Keratinocyte (primary cell): ENCODE data around the gene DNAI7. TPM values are rescaled to one million over a fixed set of nuclear protein-coding genes. Genes with fewer than 3 reads are reported as not detected.
A peak's percentile ranks its signal among the peaks of the same experiment; 100 is the strongest.

ENCODE experiments used
- DNase-seq: peaks from one replicate; pipeline ENCODE4 v3.0.0-alpha.2; 2011; ENCODE audit warnings: low read depth, missing footprints, low spot score
- FAIRE-seq: peaks from 2 replicates; lab custom pipeline; 2011; peaks lifted over from hg19 to GRCh38; lab: Jason Lieb, UNC
- H2AFZ ChIP-seq: 2 replicates; pipeline ENCODE4 v1.6.0; 2012; ENCODE audit warnings: low read length, control low read depth, inconsistent platforms; ENCODE audit not compliant: control insufficient read depth
- H3K27ac ChIP-seq: 2 replicates; pipeline ENCODE4 v1.5.1; 2011; ENCODE audit warnings: low read length; ENCODE audit not compliant: control insufficient read depth, insufficient read depth
- H3K27me3 ChIP-seq: 3 replicates; pipeline ENCODE4 v1.6.0; 2011; ENCODE audit warnings: low read length; ENCODE audit not compliant: control insufficient read depth, insufficient read depth; ENCODE audit errors: extremely low read depth
- H3K36me3 ChIP-seq, 2 experiments: 2 replicates in 1 of 2; 3 replicates in 1 of 2; pipeline ENCODE4 v1.5.1; 2011; ENCODE audit warnings: low read length in 2 of 2, mild to moderate bottlenecking in 1 of 2; ENCODE audit not compliant: control insufficient read depth in 2 of 2, insufficient read depth in 2 of 2; ENCODE audit errors: extremely low read depth in 1 of 2
- H3K4me1 ChIP-seq: 3 replicates; pipeline ENCODE4 v1.5.1; 2011; ENCODE audit warnings: low read length; ENCODE audit not compliant: control insufficient read depth, insufficient read depth; ENCODE audit errors: extremely low read depth
- H3K4me2 ChIP-seq: 3 replicates; pipeline ENCODE4 v1.6.0; 2011; ENCODE audit warnings: low read depth, low read length; ENCODE audit not compliant: control insufficient read depth, insufficient read depth; ENCODE audit errors: extremely low read depth
- H3K4me3 ChIP-seq, 3 experiments: fragments of 200-600 bp in 1 of 3; sonication (generic) in 1 of 3; 2 replicates in 2 of 3; 3 replicates in 1 of 3; pipeline ENCODE4 v1.5.1; 2011 to 2016; ENCODE audit warnings: low read length in 3 of 3, mild to moderate bottlenecking in 3 of 3, control low read depth in 2 of 3, inconsistent platforms in 1 of 3, low read depth in 1 of 3, mixed read lengths in 1 of 3, mixed run types in 1 of 3, moderate library complexity in 1 of 3; ENCODE audit not compliant: control insufficient read depth in 2 of 3, insufficient read depth in 2 of 3; ENCODE audit errors: extremely low read depth in 1 of 3
- H3K79me2 ChIP-seq: 2 replicates; pipeline ENCODE4 v1.6.0; 2012; ENCODE audit warnings: low read length; ENCODE audit not compliant: control insufficient read depth, insufficient read depth
- H3K9ac ChIP-seq: 3 replicates; pipeline ENCODE4 v1.6.0; 2011; ENCODE audit warnings: low read length; ENCODE audit not compliant: control insufficient read depth, insufficient read depth; ENCODE audit errors: extremely low read depth
- H3K9me1 ChIP-seq: 3 replicates; pipeline ENCODE4 v1.6.0; 2011; ENCODE audit warnings: low read length; ENCODE audit not compliant: control insufficient read depth, insufficient read depth; ENCODE audit errors: extremely low read depth
- H3K9me3 ChIP-seq: 2 replicates; pipeline ENCODE4 v1.5.1; 2012; ENCODE audit warnings: low read depth, low read length; ENCODE audit not compliant: control insufficient read depth
- H4K20me1 ChIP-seq: 3 replicates; pipeline ENCODE4 v1.6.0; 2011; ENCODE audit warnings: low read length; ENCODE audit not compliant: control insufficient read depth, insufficient read depth; ENCODE audit errors: extremely low read depth
- CTCF ChIP-seq, 3 experiments: IDR thresholded peaks in 1 of 3; conservative IDR thresholded peaks in 1 of 3; optimal IDR thresholded peaks in 1 of 3; 2 replicates in 2 of 3; 3 replicates in 1 of 3; pipeline versions ENCODE3 to v1.5.1; 2011; ENCODE audit warnings: low read length in 3 of 3, mild to moderate bottlenecking in 3 of 3, moderate library complexity in 2 of 3, control low read depth in 1 of 3, inconsistent platforms in 1 of 3; ENCODE audit not compliant: insufficient read depth in 2 of 3; ENCODE audit errors: extremely low read depth in 1 of 3
- EZH2 ChIP-seq: IDR thresholded peaks from one replicate; pipeline ENCODE4 v1.6.1; 2012; ENCODE audit warnings: inconsistent platforms, mild to moderate bottlenecking, low read length, moderate library complexity
- dilution Hi-C: fragments of 300-500 bp; cut with MboI; formaldehyde crosslinking; loops from one replicate; pipeline ENCODE4 v1.7.0; 2020; ENCODE audit warnings: low sequenced_read_pairs; ENCODE audit not compliant: extremely low pct_ligation_motif_present
- polyA plus RNA-seq, 5 experiments: library from polyadenylated mRNA; depleted of rRNA in 3 of 5; stranded (reverse) in 3 of 5; stranded (forward) in 1 of 5; unstranded in 1 of 5; fragments of >200 nt; gene quantifications; 1 replicate in 1 of 5; 2 replicates in 3 of 5; 3 replicates in 1 of 5; pipeline versions ENCODE4 v1.2.1 to v1.2.3, GENCODE V29; 2011 to 2012; ENCODE audit warnings: missing spikeins in 2 of 5, low read depth in 1 of 5, low replicate concordance in 1 of 5

The DNAI7 gene
- polyA plus RNA-seq, 1 donor (not counting 4 experiments of a cell fraction or from before 2014, with no cell fraction given) = 0.10 TPM

- H3K27ac ChIP-seq = peak overlapping the region; percentile 89
Observed at GRCh38 chr12:25194214-25194613, 746 bp downstream of the DNAI7 start.

GRCh38 chr12:25190793-25191192, 4.2 kb downstream of the DNAI7 start:
- dilution Hi-C loops = no loop called here
- H3K27me3 ChIP-seq = no peaks in the 10 kb centered on the region
- FAIRE-seq (no peak), DNase-seq (no peak)
- no peak overlapping the region for H2AFZ ChIP-seq
- H3K4me1 ChIP-seq = peaks cover 17% of the 10 kb centered on the region
- no peak overlapping the region for H3K4me3 ChIP-seq
- no peak overlapping the region for H3K9ac ChIP-seq
- H3K9me1 ChIP-seq = no peaks in the 10 kb centered on the region
- TF ChIP-seq CTCF (optimal IDR thresholded peaks at IDR 0.05 in 1 of 3, IDR thresholded peaks at IDR 0.05 in 1 of 3, conservative IDR thresholded peaks at IDR 0.05 in 1 of 3; ENCODE audit: extremely low read depth in 1 of 3, insufficient read depth in 2 of 3, low read length in 3 of 3) (no peak), EZH2 (no peak)
- no peak overlapping the region for H3K27ac ChIP-seq
- no peaks in the 10 kb centered on the region for H3K36me3 ChIP-seq
- no peaks in the 10 kb centered on the region for H3K79me2 ChIP-seq
- no peak overlapping the region for H3K4me2 ChIP-seq
- H3K9me3 ChIP-seq = no peaks in the 10 kb centered on the region
- no peaks in the 10 kb centered on the region for H4K20me1 ChIP-seq

More at GRCh38 chr12:25194214-25194613, 746 bp downstream of the DNAI7 start:
- no peak overlapping the region for H3K9ac ChIP-seq
- no peaks in the 10 kb centered on the region for H3K9me3 ChIP-seq
- H3K36me3 ChIP-seq = no peaks in the 10 kb centered on the region
- TF ChIP-seq EZH2 (no peak), CTCF (optimal IDR thresholded peaks at IDR 0.05 in 1 of 3, IDR thresholded peaks at IDR 0.05 in 1 of 3, conservative IDR thresholded peaks at IDR 0.05 in 1 of 3; ENCODE audit: extremely low read depth in 1 of 3, insufficient read depth in 2 of 3, low read length in 3 of 3) (no peak)
- H3K27me3 ChIP-seq = no peaks in the 10 kb centered on the region
- FAIRE-seq (no peak), DNase-seq (no peak)
- dilution Hi-C loops = no loop called here
- no peaks in the 10 kb centered on the region for H3K79me2 ChIP-seq
- H2AFZ ChIP-seq = peak overlapping the region; percentile 3
- H3K4me2 ChIP-seq = peak overlapping the region; percentile 99
- no peaks in the 10 kb centered on the region for H4K20me1 ChIP-seq
- peak overlapping the region in 2 of 3 experiments; percentile 92 to 94 for H3K4me3 ChIP-seq
- H3K9me1 ChIP-seq = no peaks in the 10 kb centered on the region
- H3K4me1 ChIP-seq = peaks cover 9% of the 10 kb centered on the region
